ENCODE measurements around the gene DNAJB6.

Gene DNAJB6

DNA sequence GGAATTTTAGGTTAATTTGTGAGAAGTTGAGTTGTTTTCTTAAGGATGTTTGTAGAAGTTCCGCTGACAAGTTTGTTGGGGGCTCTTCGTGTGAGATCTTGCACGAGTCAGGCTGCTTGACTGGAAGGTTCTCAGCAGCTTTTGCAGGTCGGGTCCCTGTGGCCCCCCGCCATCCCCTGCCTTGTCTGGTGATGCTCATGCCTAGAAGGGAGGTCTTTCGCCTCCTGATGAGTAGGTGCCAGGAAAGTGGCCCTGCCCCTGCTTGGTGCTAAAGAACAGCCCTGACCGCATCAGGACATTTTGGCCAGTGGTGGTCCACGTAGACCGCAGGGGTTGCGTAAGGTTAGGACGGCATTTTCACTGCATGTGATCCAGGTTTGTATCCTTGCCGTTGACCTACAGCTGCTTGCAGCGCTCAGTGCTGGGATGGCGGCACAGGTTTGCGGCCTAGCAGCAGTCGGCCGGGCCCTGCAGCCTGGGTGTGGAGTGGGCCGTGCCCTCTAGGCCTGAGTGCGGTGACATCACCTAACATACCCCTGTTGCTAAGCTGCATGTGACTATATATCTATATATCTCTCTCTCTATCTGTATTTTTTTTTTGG is 62.4 kb downstream of the DNAJB6 start:
- no peak overlapping the region for H3K4me3 ChIP-seq (ENCODE audit: control insufficient read depth, low read depth, low read length)
- DNase-seq (ENCODE audit: low read depth), result no peak
- TF ChIP-seq, protein P1, sequence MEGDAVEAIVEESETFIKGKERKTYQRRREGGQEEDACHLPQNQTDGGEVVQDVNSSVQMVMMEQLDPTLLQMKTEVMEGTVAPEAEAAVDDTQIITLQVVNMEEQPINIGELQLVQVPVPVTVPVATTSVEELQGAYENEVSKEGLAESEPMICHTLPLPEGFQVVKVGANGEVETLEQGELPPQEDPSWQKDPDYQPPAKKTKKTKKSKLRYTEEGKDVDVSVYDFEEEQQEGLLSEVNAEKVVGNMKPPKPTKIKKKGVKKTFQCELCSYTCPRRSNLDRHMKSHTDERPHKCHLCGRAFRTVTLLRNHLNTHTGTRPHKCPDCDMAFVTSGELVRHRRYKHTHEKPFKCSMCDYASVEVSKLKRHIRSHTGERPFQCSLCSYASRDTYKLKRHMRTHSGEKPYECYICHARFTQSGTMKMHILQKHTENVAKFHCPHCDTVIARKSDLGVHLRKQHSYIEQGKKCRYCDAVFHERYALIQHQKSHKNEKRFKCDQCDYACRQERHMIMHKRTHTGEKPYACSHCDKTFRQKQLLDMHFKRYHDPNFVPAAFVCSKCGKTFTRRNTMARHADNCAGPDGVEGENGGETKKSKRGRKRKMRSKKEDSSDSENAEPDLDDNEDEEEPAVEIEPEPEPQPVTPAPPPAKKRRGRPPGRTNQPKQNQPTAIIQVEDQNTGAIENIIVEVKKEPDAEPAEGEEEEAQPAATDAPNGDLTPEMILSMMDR (conservative IDR thresholded peaks at IDR 0.05; ENCODE audit: control insufficient read depth, insufficient read depth, low read depth, low read length), result no peak

DNA sequence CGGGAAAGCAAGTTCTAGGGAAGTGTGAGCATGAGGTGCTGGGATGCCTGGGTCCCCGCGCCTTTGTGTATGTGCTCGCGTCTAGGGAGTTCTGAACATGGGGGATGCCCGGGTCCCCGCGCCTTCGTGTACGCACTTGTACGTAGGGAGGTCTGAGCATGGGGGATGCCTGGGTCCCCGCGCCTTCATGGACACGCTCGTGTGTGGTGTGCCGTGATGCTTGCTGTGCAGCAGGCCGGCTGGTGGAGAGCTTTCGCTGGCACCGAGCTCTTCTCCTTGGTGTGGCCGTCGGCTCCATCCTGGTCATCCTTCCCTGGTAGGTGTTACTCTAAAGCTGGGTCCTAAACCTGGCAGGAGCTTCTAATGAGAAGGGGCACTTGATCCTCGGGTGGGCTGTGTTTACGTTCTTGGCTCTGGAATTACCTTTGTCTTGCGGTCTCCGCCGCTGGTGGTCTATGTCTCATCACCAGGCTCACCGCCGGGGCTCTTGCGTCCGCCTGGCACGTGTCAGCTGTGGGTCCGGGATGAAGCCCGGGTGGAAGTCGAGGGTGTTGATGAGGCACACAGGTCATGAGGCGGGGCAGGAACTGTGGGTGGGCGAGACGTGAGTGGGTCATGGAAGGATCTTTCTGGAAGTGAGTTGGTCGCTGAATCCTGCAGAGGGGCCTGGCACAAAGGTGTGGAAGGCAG is 63.5 kb downstream of the DNAJB6 start:
- no peak for DNase-seq (ENCODE audit: low read depth)
- no peak overlapping the region for H3K4me3 ChIP-seq (ENCODE audit: control insufficient read depth, low read depth, low read length)
- TF ChIP-seq, protein P1 (conservative IDR thresholded peaks at IDR 0.05; ENCODE audit: control insufficient read depth, insufficient read depth, low read depth, low read length), result no peak

DNA sequence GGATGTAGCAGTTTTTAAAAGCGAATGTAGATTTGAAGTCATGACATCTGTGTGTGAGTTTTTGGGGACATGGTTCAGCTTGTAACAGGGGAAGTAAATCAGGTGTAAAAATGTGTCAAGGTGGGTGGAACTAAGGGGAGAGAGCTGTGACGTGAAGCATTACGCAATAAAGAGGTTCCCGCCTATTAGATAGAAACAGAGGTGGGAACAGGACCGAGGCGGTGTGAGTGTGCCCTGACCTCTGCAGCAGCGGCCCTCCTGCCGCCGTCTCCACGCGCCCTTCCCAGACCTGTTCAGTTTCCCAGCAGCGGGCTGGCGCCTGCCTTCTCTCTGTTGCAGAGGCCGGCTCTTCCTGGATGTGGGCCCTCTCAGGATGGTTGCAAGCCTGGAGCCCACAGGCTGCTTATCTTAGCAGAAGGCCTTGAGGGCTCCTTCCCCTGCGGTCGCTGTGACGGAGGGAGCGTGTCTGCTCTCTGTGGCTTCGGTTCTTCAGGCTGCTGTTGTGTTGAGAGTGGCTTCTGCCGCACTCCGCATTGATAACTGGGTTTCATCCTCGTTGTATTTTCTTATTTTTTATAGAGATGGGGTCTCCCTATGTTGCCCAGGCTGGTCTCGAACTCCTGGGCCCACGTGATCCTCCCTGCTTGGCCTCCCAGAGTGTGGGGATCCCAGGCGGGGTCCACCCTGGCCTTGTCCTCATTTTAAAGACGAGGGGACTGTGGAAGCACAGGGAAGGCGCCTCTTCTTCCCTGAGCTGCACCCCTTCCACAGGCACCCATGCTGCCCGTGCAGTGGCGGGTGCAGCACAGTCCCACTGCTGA is 65.0 kb downstream of the DNAJB6 start:
- DNase-seq (ENCODE audit: low read depth), result no peak
- TF ChIP-seq, protein P1 (conservative IDR thresholded peaks at IDR 0.05; ENCODE audit: control insufficient read depth, insufficient read depth, low read depth, low read length), result no peak
- H3K4me3 ChIP-seq (ENCODE audit: control insufficient read depth, low read depth, low read length), result no peak overlapping the region

DNA sequence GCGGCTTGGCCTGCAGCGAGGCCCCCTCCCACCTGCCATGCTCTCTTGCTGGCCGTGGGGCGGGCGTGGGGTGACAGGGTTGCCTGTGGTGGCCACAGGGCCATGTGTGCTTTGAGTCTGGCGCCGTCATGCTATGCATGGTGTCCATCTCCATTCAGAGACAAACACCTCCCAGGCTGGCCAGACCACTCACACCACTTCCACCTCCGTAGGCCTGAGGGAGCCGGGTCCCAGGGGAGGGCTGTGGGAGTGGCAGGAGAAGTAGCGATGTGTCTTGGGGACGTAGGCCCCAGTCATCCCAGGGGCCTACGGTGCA is 65.5 kb downstream of the DNAJB6 start:
- TF ChIP-seq, protein P1 (conservative IDR thresholded peaks at IDR 0.05; ENCODE audit: control insufficient read depth, insufficient read depth, low read depth, low read length), result no peak
- no peak overlapping the region for H3K4me3 ChIP-seq (ENCODE audit: control insufficient read depth, low read depth, low read length)
- no peak for DNase-seq (ENCODE audit: low read depth)

DNA sequence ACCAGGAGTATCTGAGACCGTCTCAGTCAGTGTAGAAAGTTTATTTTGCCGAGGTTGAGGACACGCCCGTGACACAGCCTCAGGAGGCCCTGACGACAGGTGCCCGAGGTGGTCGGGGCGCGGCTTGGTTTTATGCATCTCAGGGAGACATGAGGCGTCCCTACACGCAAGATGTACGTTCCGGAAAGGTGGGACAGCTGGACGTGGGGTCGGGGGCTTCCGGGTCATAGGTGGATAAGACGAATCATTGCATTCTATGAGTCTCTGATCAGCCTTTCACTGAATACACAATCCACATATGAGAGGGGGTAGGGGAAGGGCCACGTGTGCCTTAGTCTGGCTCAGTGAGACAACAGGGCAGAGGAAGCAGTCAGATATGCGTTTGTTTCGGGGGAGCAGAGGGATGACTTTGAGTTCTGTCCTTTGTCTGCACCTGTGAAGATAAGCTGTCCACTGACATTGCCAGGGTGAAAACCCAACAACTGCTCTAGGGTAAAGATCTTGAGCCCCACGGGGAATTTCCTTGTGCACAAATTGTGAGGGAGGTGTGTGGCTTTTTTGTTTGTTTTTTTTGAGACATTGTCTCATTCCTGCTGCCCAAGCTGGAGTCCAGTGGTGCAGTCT is 66.2 kb downstream of the DNAJB6 start:
- no peak overlapping the region for H3K4me3 ChIP-seq (ENCODE audit: control insufficient read depth, low read depth, low read length)
- no peak for DNase-seq (ENCODE audit: low read depth)
- TF ChIP-seq, protein P1 (conservative IDR thresholded peaks at IDR 0.05; ENCODE audit: control insufficient read depth, insufficient read depth, low read depth, low read length), result no peak

DNA sequence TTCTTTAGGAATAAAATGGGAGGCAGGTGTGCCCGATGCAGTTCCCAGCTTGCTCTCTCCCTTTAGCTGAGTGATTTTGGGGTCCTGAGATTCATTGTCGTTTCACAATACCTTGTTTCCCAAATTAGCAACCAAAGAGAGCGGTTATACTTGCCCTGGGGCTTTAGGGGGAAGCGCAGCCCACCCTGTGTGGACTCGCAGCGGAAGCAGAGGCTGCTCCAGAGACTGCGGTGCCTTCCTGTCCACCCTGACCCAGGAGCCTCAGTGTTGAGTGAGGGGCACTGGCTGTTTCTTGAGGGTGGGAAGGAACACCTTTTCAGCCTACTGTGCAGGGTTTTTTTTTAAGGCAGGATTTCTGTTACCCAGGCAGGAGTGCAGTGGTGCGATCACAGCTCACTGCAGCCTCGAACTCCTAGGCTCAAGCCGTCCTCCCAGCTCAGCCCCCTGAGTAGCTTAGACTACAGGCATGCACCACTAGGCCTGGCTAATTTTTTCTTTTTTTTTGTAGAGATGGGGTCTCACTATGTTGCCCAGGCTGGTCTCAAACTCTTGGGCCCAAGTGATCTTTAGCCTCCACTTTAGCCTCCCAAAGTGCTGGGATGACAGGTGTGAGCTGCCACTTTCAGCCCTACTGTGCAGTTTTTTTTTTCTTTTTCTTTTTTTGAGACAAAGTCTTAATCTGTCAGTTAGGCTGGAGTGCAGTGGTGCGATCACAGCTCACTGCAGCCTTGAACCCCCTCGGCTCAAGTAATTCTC is 67.0 kb downstream of the DNAJB6 start:
- H3K4me3 ChIP-seq (ENCODE audit: control insufficient read depth, low read depth, low read length), result no peak overlapping the region
- DNase-seq (ENCODE audit: low read depth), result no peak
- TF ChIP-seq, protein P1 (conservative IDR thresholded peaks at IDR 0.05; ENCODE audit: control insufficient read depth, insufficient read depth, low read depth, low read length), result no peak
